ENCODE data around the gene HOXC10. TPM values are rescaled to one million over a fixed set of nuclear protein-coding genes. Genes with fewer than 3 reads are reported as not detected.

The HOXC10 gene
- total and polyA plus RNA-seq, 2 donors (not counting 3 experiments of a cell fraction or from before 2014, with no cell fraction given), result 0.18 TPM; not detected in 1

GRCh38 chr12:53998900-53999236 lies 13.9 kb downstream of the HOXC10 start:
- Histone ChIP-seq H3K9me1 (replicated peaks; ENCODE audit: control insufficient read depth, extremely low read depth, insufficient read depth, low read length) (no peaks in the 10 kb centered on the region), H3K36me3 (ENCODE audit: control insufficient read depth in 2 of 2, extremely low read depth in 1 of 2, insufficient read depth in 2 of 2, low read length in 2 of 2) (no peaks in the 10 kb centered on the region), H3K27ac (ENCODE audit: insufficient read depth, low read depth, low read length) (no peak overlapping the region), H3K4me3 (replicated peaks in 1 of 3; ENCODE audit: insufficient read depth in 1 of 3, low read depth in 1 of 3, low read length in 3 of 3) (no peak overlapping the region), H3K27me3 (ENCODE audit: control insufficient read depth in 2 of 2, insufficient read depth in 2 of 2, low read length in 2 of 2) (peaks cover 77 to 98% of the 10 kb centered on the region in 2 experiments), H3K79me2 (ENCODE audit: control insufficient read depth, insufficient read depth, low read length) (no peaks in the 10 kb centered on the region), H3K9ac (replicated peaks; ENCODE audit: extremely low read depth, insufficient read depth, low read length) (no peak overlapping the region), H3K4me1 (ENCODE audit: control insufficient read depth, extremely low read depth, insufficient read depth, low read length) (no peaks in the 10 kb centered on the region), H3K9me3 (replicated peaks; ENCODE audit: control insufficient read depth, insufficient read depth, low read length) (no peaks in the 10 kb centered on the region), H4K20me1 (replicated peaks; ENCODE audit: control insufficient read depth, extremely low read depth, insufficient read depth, low read length) (no peaks in the 10 kb centered on the region), H2AFZ (ENCODE audit: low read depth, low read length) (no peak overlapping the region), H3K4me2 (ENCODE audit: insufficient read depth, low read length) (no peak overlapping the region)
- dilution Hi-C loops (cut with MboI; ENCODE audit: extremely low pct_ligation_motif_present, low sequenced_read_pairs) (no loop called here), intact Hi-C loops (cut with micrococcal nuclease) (no loop called here)
- CTCF ChIA-PET, result interaction anchor here (2.6 to 3.4 kb wide), 2 partner anchors 202 to 209 kb away, joined by 11 to 17 read pairs; no protein-coding TSS in a partner anchor
- FAIRE-seq (no peak), DNase-seq (ENCODE audit: low read depth, low spot score) (no peak)
- POLR2A ChIA-PET, result no interaction called here
- TF ChIP-seq CTCF (IDR thresholded peaks at IDR 0.05; ENCODE audit: extremely low read depth in 1 of 2, insufficient read depth in 1 of 2, low read depth in 1 of 2, low read length in 2 of 2) (no peak), EZH2 (IDR thresholded peaks at IDR 0.05; ENCODE audit: borderline replicate concordance, low read depth, low read length, severe bottlenecking) (no peak), POLR2AphosphoS5 (IDR thresholded peaks at IDR 0.05; ENCODE audit: insufficient read depth, low read depth, low read length) (no peak), JUN (IDR thresholded peaks at IDR 0.05; ENCODE audit: borderline replicate concordance, insufficient read depth, insufficient read length, low read depth) (no peak), GATA2 (IDR thresholded peaks at IDR 0.05; ENCODE audit: insufficient read depth, insufficient read length, low read depth, low read length) (no peak), POLR2A (IDR thresholded peaks at IDR 0.05; ENCODE audit: low read depth, low read length) (no peak), FOS (IDR thresholded peaks at IDR 0.05; ENCODE audit: borderline replicate concordance, insufficient read depth, low read length) (no peak), MYC (IDR thresholded peaks at IDR 0.05; ENCODE audit: low read depth, low read length) (no peak)
- TF ChIP-seq, protein P1, sequence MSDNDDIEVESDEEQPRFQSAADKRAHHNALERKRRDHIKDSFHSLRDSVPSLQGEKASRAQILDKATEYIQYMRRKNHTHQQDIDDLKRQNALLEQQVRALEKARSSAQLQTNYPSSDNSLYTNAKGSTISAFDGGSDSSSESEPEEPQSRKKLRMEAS (IDR thresholded peaks at IDR 0.05; ENCODE audit: insufficient read depth, insufficient read length), result no peak
- BruUV-seq (replicated peaks), result no TSS peak

Data from endothelial cell of umbilical vein (primary cell).